ENCODE measurements around the gene USP10.
A peak's percentile ranks its signal among the peaks of the same experiment; 100 is the strongest.
"Not testable (repeated sequence)": the region's sequence is repeated elsewhere in the genome, so short reads cannot be mapped to it uniquely, and the experiment has no call there.

The USP10 gene

GRCh38 chr16:84729716-84730320 lies 30.0 kb downstream of the USP10 start:
- DNase-seq, result no peak

- DNase-seq, result no peak
Observed at GRCh38 chr16:84730406-84731106, 30.8 kb downstream of the USP10 start.

- not testable (repeated sequence) for DNase-seq
Observed at GRCh38 chr16:84732332-84732673, 32.5 kb downstream of the USP10 start.

- no peak for DNase-seq
Observed at GRCh38 chr16:84732674-84733352, 33.0 kb downstream of the USP10 start.

- DNase-seq, result no peak
Observed at GRCh38 chr16:84735849-84736586, 36.2 kb downstream of the USP10 start.

- no peak for DNase-seq
Observed at GRCh38 chr16:84737192-84738011, 37.6 kb downstream of the USP10 start.

GRCh38 chr16:84738255-84739038 lies 38.6 kb downstream of the USP10 start:
- DNase-seq, result peak; percentile 27

GRCh38 chr16:84739349-84740124 lies 39.7 kb downstream of the USP10 start:
- no peak for DNase-seq

- no peak for DNase-seq
Observed at GRCh38 chr16:84740596-84741116, 40.9 kb downstream of the USP10 start.

- no peak for DNase-seq
Observed at GRCh38 chr16:84741340-84741830, 41.6 kb downstream of the USP10 start.

- DNase-seq, result no peak
Observed at GRCh38 chr16:84742641-84743092, 42.9 kb downstream of the USP10 start.

- no peak for DNase-seq
Observed at GRCh38 chr16:84746231-84746630, 46.4 kb downstream of the USP10 start.

- DNase-seq, result no peak
Observed at GRCh38 chr16:84746875-84747274, 47.1 kb downstream of the USP10 start.

- not testable (repeated sequence) for DNase-seq
Observed at GRCh38 chr16:84748247-84748646, 48.4 kb downstream of the USP10 start.

- DNase-seq, result no peak
Observed at GRCh38 chr16:84749072-84749471, 49.3 kb downstream of the USP10 start.

GRCh38 chr16:84749815-84750214 lies 50.0 kb downstream of the USP10 start:
- no peak for DNase-seq

- no peak for DNase-seq
Observed at GRCh38 chr16:84750575-84750974, 50.8 kb downstream of the USP10 start.

GRCh38 chr16:84751241-84751640 lies 51.4 kb downstream of the USP10 start:
- no peak for DNase-seq

- DNase-seq, result no peak
Observed at GRCh38 chr16:84751947-84752346, 52.1 kb downstream of the USP10 start.

- no peak for DNase-seq
Observed at GRCh38 chr16:84752600-84752999, 52.8 kb downstream of the USP10 start.
